Measurements from ENCODE around the gene KLHL29. TPM values are rescaled to one million over a fixed set of nuclear protein-coding genes. Genes with fewer than 3 reads are reported as not detected.

KLHL29 gene
- total RNA-seq, 1 donor from 2014 or later = 5.5 TPM

DNA sequence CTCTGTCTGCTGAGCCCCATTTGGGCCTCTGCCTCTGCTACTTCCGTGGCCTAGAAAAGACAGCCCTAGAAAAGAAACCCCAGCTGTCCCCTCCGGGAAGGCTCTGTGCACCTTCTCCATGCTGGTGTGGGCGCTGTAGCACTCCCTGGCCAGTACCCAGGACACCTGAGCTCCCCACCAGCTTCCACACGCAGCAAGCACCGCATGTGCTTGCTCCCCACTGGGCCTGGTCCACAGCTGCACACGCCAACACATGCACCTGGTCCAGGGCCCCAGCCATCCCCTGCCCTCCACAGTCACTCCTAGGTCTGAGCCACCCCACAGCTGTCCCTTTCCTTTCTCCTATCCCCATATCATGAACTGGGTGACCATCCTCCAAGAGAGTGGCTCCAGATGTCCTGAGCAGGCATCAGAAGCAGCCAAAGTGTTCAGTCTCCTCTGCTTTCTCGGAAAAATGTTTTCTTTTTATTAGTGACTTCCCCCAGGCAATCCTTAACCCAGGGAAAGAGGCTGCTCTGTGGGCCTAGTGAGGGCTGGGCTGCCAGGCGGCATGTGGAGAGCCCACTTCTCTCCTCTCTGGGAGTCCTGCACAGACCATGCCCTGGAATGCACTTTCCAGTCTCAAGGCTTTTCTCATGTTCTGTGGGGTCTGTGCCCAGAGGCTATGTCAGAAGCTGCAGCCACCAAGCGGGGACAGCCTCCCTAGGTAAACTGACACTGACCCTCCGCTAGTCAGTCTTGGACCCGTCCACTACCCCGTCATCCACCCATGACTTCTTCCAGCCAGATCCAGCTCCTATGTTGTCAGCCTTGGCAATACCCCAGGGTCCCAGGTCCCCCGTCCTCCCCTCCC lies 133.7 kb downstream of the KLHL29 start:
- FAIRE-seq = no peak
- H3K9me3 Mint-ChIP-seq (ENCODE audit: unreplicated experiment) = peaks cover 7% of the 10 kb centered on the region
- peaks cover 9% of the 10 kb centered on the region for H3K4me1 Mint-ChIP-seq (ENCODE audit: low read depth, unreplicated experiment)

DNA sequence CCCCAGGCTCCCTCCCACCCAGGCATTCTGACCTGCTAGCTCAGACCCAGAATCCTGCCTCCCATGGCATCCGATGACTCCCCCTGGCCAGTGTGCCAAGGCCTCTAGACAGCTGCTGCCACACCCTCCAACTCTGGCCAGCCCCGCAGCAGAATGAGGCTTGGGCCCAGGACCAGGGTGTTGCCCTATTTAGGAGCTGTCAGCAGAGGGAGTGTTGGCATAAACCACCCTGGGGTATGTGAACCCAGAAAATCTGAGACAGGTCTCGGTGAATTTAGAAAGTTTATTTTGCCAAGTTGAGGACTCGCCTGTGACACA lies 134.3 kb downstream of the KLHL29 start:
- Histone ChIP-seq H3K27ac (ENCODE audit: low read depth, low read length) (no peak overlapping the region), H3K4me2 (ENCODE audit: low read length) (no peak overlapping the region), H3K79me2 (ENCODE audit: insufficient read depth, low read length) (no peaks in the 10 kb centered on the region), H3K27me3 (ENCODE audit: insufficient read depth, low read length) (peaks cover 3% of the 10 kb centered on the region), H3K4me3 (ENCODE audit: insufficient read depth, low read depth, low read length) (no peak overlapping the region), H3K4me1 (ENCODE audit: insufficient read depth, low read length) (peaks cover 3% of the 10 kb centered on the region), H4K20me1 (ENCODE audit: insufficient read depth, low read length) (no peaks in the 10 kb centered on the region), H3K9ac (ENCODE audit: low read length) (no peak overlapping the region), H3K9me3 (ENCODE audit: insufficient read depth, low read depth, low read length) (no peaks in the 10 kb centered on the region), H2AFZ (ENCODE audit: low read depth, low read length) (no peak overlapping the region), H3K36me3 (ENCODE audit: insufficient read depth, low read length) (no peaks in the 10 kb centered on the region)
- H3K9me3 Mint-ChIP-seq (ENCODE audit: unreplicated experiment) = peaks cover 7% of the 10 kb centered on the region
- H3K27ac Mint-ChIP-seq (ENCODE audit: unreplicated experiment) = no peak overlapping the region
- TF ChIP-seq, protein P1, sequence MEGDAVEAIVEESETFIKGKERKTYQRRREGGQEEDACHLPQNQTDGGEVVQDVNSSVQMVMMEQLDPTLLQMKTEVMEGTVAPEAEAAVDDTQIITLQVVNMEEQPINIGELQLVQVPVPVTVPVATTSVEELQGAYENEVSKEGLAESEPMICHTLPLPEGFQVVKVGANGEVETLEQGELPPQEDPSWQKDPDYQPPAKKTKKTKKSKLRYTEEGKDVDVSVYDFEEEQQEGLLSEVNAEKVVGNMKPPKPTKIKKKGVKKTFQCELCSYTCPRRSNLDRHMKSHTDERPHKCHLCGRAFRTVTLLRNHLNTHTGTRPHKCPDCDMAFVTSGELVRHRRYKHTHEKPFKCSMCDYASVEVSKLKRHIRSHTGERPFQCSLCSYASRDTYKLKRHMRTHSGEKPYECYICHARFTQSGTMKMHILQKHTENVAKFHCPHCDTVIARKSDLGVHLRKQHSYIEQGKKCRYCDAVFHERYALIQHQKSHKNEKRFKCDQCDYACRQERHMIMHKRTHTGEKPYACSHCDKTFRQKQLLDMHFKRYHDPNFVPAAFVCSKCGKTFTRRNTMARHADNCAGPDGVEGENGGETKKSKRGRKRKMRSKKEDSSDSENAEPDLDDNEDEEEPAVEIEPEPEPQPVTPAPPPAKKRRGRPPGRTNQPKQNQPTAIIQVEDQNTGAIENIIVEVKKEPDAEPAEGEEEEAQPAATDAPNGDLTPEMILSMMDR (IDR thresholded peaks at IDR 0.05; ENCODE audit: insufficient read depth, low read depth, low read length) = no peak
- no peak for TF ChIP-seq EZH2 (IDR thresholded peaks at IDR 0.05; ENCODE audit: insufficient read depth, low read length)
- no peak for DNase-seq (ENCODE audit: low read depth)
- peaks cover 9% of the 10 kb centered on the region for H3K4me1 Mint-ChIP-seq (ENCODE audit: low read depth, unreplicated experiment)
- FAIRE-seq = no peak
- peaks cover 2% of the 10 kb centered on the region for H3K36me3 Mint-ChIP-seq (ENCODE audit: low read depth, unreplicated experiment)
- H3K4me3 Mint-ChIP-seq (ENCODE audit: unreplicated experiment) = no peak overlapping the region
- peaks cover 90% of the 10 kb centered on the region for H3K27me3 Mint-ChIP-seq (ENCODE audit: low read depth, unreplicated experiment)

More for the DNA sequence above, 133.7 kb downstream of the KLHL29 start:
- no peak for TF ChIP-seq EZH2 (IDR thresholded peaks at IDR 0.05; ENCODE audit: insufficient read depth, low read length)
- TF ChIP-seq, protein P1 (IDR thresholded peaks at IDR 0.05; ENCODE audit: insufficient read depth, low read depth, low read length) = no peak
- Histone ChIP-seq H2AFZ (ENCODE audit: low read depth, low read length) (no peak overlapping the region), H3K4me3 (ENCODE audit: insufficient read depth, low read depth, low read length) (no peak overlapping the region), H3K4me1 (ENCODE audit: insufficient read depth, low read length) (no peaks in the 10 kb centered on the region), H3K9ac (ENCODE audit: low read length) (no peak overlapping the region), H3K9me3 (ENCODE audit: insufficient read depth, low read depth, low read length) (no peaks in the 10 kb centered on the region), H3K79me2 (ENCODE audit: insufficient read depth, low read length) (no peaks in the 10 kb centered on the region), H4K20me1 (ENCODE audit: insufficient read depth, low read length) (no peaks in the 10 kb centered on the region), H3K27ac (ENCODE audit: low read depth, low read length) (no peak overlapping the region), H3K4me2 (ENCODE audit: low read length) (no peak overlapping the region), H3K27me3 (ENCODE audit: insufficient read depth, low read length) (peaks cover 6% of the 10 kb centered on the region), H3K36me3 (ENCODE audit: insufficient read depth, low read length) (no peaks in the 10 kb centered on the region)
- no peak for DNase-seq (ENCODE audit: low read depth)
- no peak overlapping the region for H3K4me3 Mint-ChIP-seq (ENCODE audit: unreplicated experiment)
- H3K27ac Mint-ChIP-seq (ENCODE audit: unreplicated experiment) = no peak overlapping the region
- peaks cover 91% of the 10 kb centered on the region for H3K27me3 Mint-ChIP-seq (ENCODE audit: low read depth, unreplicated experiment)
- no peaks in the 10 kb centered on the region for H3K36me3 Mint-ChIP-seq (ENCODE audit: low read depth, unreplicated experiment)

DNA sequence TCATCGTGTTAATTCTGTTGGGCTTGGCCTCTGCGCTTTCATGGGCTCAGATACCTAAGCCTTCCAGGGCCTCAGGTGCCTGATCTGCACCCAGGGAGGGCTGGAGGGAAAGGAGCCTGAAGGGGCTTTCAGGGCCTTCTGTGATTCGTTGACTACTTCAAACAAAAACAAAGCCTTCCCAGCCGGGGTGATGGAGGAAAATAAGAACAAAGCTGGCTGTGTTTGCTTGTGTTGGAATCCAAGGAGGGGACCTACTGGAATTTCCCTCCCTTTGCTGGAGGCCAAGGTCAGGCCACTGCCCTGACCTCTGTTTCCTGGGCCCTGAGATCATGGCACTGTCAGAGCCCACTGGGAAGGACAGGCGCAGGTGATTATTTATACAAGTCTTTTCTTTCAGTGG lies 135.3 kb downstream of the KLHL29 start:
- Mint-ChIP-seq H3K4me3 (ENCODE audit: unreplicated experiment) (no peak overlapping the region), H3K27me3 (ENCODE audit: low read depth, unreplicated experiment) (peaks cover 90% of the 10 kb centered on the region), H3K36me3 (ENCODE audit: low read depth, unreplicated experiment) (peaks cover 2% of the 10 kb centered on the region), H3K27ac (ENCODE audit: unreplicated experiment) (no peak overlapping the region), H3K9me3 (ENCODE audit: unreplicated experiment) (peaks cover 4% of the 10 kb centered on the region), H3K4me1 (ENCODE audit: low read depth, unreplicated experiment) (peaks cover 15% of the 10 kb centered on the region)
- Histone ChIP-seq H3K4me2 (ENCODE audit: low read length) (no peak overlapping the region), H3K4me1 (ENCODE audit: insufficient read depth, low read length) (peaks cover 7% of the 10 kb centered on the region), H3K27ac (ENCODE audit: low read depth, low read length) (no peak overlapping the region), H3K4me3 (ENCODE audit: insufficient read depth, low read depth, low read length) (no peak overlapping the region), H3K27me3 (ENCODE audit: insufficient read depth, low read length) (peaks cover 3% of the 10 kb centered on the region), H2AFZ (ENCODE audit: low read depth, low read length) (no peak overlapping the region), H3K79me2 (ENCODE audit: insufficient read depth, low read length) (no peaks in the 10 kb centered on the region), H4K20me1 (ENCODE audit: insufficient read depth, low read length) (no peaks in the 10 kb centered on the region), H3K9ac (ENCODE audit: low read length) (no peak overlapping the region), H3K9me3 (ENCODE audit: insufficient read depth, low read depth, low read length) (no peaks in the 10 kb centered on the region), H3K36me3 (ENCODE audit: insufficient read depth, low read length) (no peaks in the 10 kb centered on the region)
- FAIRE-seq (no peak), DNase-seq (ENCODE audit: low read depth) (no peak)
- TF ChIP-seq, protein P1 (IDR thresholded peaks at IDR 0.05; ENCODE audit: insufficient read depth, low read depth, low read length) = no peak
- TF ChIP-seq EZH2 (IDR thresholded peaks at IDR 0.05; ENCODE audit: insufficient read depth, low read length) = no peak
